ENCODE results near the gene NCAM2.
"Not testable (repeated sequence)": the region's sequence is repeated elsewhere in the genome, so short reads cannot be mapped to it uniquely, and the experiment has no call there.

The NCAM2 gene

DNA sequence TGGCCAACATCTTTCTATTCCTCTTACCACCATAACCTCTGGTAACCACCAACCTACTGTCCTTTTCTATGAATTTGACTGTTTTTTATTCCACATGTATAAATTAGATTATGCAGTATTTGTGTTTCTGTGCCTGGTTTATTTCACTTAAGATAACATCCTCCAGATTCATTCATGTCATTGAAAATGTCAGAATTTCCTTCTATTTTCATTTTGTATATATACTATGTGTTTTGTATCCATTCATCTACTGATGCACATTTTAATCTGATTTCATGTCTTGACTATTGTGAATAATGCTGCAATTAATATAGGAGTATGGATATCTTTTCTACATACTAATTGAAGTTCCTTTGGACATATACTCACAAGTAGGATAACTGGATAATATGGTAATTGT lies 403.2 kb downstream of the NCAM2 start:
- Mint-ChIP-seq H3K36me3 (no peaks in the 10 kb centered on the region), H3K27ac (no peak overlapping the region), H3K4me3 (no peak overlapping the region), H3K4me1 (no peaks in the 10 kb centered on the region), H3K9me3 (peaks cover 21% of the 10 kb centered on the region)
- ATAC-seq (no peak), DNase-seq (ENCODE audit: low spot score in 2 of 2) (no peak)

DNA sequence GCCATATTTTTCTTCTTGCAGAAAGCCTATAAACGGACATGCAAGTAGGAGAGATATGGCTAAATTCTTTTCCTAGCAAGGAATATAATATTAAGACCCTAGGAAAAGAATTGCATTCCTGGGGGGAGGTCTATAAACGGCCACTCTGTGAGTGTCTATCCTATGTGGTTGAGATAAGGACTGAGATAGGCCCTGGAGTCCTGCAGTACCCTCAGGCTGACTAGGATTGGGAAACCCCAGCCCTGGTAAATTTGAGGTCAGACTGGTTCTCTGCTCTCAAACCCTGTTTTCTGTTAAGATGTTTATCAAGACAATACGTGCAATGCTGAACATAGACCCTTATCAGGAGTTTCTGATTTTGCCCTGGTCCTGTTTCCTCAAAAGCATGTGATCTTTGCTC lies 404.0 kb downstream of the NCAM2 start:
- H3K4me1 Mint-ChIP-seq; ATAC-seq; H3K27ac Mint-ChIP-seq; DNase-seq (ENCODE audit: low spot score in 2 of 2); H3K4me3 Mint-ChIP-seq; H3K36me3 Mint-ChIP-seq: not testable (repeated sequence)
- H3K9me3 Mint-ChIP-seq, result peaks cover 24% of the 10 kb centered on the region

DNA sequence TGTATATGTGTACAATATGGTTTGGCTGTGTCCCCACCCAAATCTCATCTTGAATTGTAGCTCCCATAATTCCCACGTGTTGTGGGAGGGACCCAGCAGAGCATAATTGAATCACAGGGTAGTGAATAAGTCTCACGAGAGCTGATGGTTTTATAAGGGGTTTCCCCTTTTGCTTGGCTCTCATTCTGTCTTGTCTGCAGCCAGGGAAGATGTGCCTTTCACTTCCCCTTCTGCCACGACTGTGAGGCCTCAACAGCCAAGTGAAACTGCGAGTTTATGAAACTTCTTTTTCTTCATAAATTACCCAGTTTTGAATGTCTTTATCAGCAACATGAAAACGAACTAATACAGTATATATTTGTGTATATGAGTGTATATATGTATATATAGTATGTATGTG lies 406.1 kb downstream of the NCAM2 start:
- not testable (repeated sequence) for H3K36me3 Mint-ChIP-seq; H3K4me3 Mint-ChIP-seq; ATAC-seq; DNase-seq (ENCODE audit: low spot score in 2 of 2); H3K27ac Mint-ChIP-seq; H3K4me1 Mint-ChIP-seq
- peaks cover 20% of the 10 kb centered on the region for H3K9me3 Mint-ChIP-seq

DNA sequence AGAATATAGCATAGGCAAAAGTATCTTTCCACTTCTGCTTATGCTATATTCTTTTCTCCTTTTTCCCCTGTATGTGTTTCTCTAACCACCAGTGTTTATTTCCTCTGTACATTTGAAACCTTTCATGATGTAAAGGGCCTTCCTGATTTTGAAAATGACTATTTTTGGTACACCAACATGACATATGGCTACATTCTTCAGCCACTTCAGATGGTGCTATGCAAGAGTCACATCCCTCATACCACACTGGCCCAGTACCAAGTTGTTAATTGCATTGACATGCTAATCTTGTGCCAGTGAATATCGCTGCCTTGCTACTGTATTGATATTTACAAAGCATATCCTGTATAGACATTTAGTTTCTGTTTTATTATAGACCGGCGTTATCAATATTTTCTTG lies 408.7 kb downstream of the NCAM2 start:
- DNase-seq (ENCODE audit: low spot score in 2 of 2), result no peak
- Mint-ChIP-seq H3K27ac (no peak overlapping the region), H3K4me1 (no peaks in the 10 kb centered on the region), H3K9me3 (peaks cover 18% of the 10 kb centered on the region), H3K4me3 (no peak overlapping the region), H3K36me3 (no peaks in the 10 kb centered on the region)
- no peak for ATAC-seq

- DNase-seq (ENCODE audit: low spot score in 2 of 2) (no peak), ATAC-seq (no peak)
- H3K4me3 Mint-ChIP-seq, result no peak overlapping the region
- peaks cover 9% of the 10 kb centered on the region for H3K9me3 Mint-ChIP-seq
- H3K4me1 Mint-ChIP-seq, result no peaks in the 10 kb centered on the region
- H3K36me3 Mint-ChIP-seq, result no peaks in the 10 kb centered on the region
- H3K27ac Mint-ChIP-seq, result no peak overlapping the region
Observed at GRCh38 chr21:21412096-21412495, 413.9 kb downstream of the NCAM2 start.

DNA sequence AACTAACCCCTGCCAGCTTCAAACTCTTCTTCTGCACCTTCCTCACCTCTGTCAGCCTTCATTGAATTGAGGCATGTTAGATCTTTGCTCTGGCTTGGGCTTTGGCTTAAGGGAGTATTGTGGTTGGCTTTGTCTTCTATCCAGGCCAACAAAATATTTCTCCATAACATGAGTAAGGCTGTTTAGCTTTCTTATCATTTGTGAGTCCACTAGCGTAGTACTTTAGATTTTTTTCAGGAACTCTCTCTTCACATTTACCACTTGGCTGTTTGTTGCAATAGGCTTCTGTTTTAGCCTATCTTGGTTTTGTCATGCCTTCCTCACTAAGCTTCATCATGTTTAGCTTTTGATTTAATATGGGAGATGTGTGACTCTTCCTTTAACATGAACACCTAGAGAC lies 417.5 kb downstream of the NCAM2 start:
- Mint-ChIP-seq H3K36me3 (no peaks in the 10 kb centered on the region), H3K4me3 (no peak overlapping the region), H3K9me3 (peaks cover 14% of the 10 kb centered on the region), H3K27ac (no peak overlapping the region), H3K4me1 (no peaks in the 10 kb centered on the region)
- ATAC-seq (no peak), DNase-seq (ENCODE audit: low spot score in 2 of 2) (no peak)

DNA sequence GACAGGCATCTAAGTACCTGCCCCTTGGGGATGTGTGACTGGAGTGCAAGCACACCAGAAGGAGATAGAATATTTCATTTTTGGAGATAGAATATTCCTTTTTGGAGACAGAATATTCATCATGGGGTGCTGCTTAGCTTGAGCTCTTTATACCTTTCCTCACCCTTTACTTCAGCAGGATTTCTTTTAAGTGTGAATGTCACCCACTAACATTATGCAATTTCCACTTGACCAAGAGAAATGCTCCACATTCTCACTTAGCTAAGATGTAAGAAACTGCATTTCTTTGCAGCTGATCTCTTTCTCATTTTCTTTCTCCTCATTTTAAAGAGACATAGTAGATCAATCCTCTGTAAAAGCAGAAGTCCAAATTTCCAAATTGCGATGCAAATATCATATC lies 436.7 kb downstream of the NCAM2 start:
- Mint-ChIP-seq H3K4me3 (no peak overlapping the region), H3K9me3 (peaks cover 6% of the 10 kb centered on the region), H3K27ac (no peak overlapping the region), H3K4me1 (no peaks in the 10 kb centered on the region), H3K36me3 (no peaks in the 10 kb centered on the region)
- ATAC-seq (no peak), DNase-seq (ENCODE audit: low spot score in 2 of 2) (no peak)

GRCh38 chr21:21436012-21436534 lies 437.9 kb downstream of the NCAM2 start:
- DNase-seq (ENCODE audit: low spot score in 2 of 2), result no peak
- Mint-ChIP-seq H3K4me3 (no peak overlapping the region), H3K9me3 (peaks cover 6% of the 10 kb centered on the region), H3K27ac (no peak overlapping the region), H3K36me3 (no peaks in the 10 kb centered on the region), H3K4me1 (no peaks in the 10 kb centered on the region)
- no peak for ATAC-seq

DNA sequence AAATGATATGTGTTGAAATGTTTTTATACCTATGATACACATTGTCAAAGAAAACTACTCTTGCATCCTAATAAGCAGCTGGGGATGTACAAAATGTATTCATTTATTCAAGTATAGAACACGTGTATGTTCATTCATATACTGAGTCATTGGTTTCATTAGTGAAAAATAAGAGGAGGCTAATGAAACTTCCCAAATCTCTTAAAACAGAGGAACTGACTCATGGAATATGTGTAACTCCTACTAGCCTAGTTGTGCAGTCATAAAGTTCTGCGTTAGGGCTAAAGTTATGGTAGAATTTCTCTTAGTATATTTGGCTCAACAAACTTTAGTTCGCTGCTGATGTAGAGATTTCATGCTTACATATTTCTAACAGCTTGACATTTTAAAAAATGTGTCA lies 441.6 kb downstream of the NCAM2 start:
- H3K36me3 Mint-ChIP-seq, result no peaks in the 10 kb centered on the region
- no peaks in the 10 kb centered on the region for H3K4me1 Mint-ChIP-seq
- no peak overlapping the region for H3K27ac Mint-ChIP-seq
- no peak for ATAC-seq
- DNase-seq (ENCODE audit: low spot score in 2 of 2), result no peak
- peaks cover 22% of the 10 kb centered on the region for H3K9me3 Mint-ChIP-seq
- H3K4me3 Mint-ChIP-seq, result no peak overlapping the region

- no peak for ATAC-seq
- no peak for DNase-seq (ENCODE audit: low spot score in 2 of 2)
- no peak overlapping the region for H3K4me3 Mint-ChIP-seq
- H3K9me3 Mint-ChIP-seq, result peaks cover 16% of the 10 kb centered on the region
- no peaks in the 10 kb centered on the region for H3K36me3 Mint-ChIP-seq
- no peaks in the 10 kb centered on the region for H3K4me1 Mint-ChIP-seq
- H3K27ac Mint-ChIP-seq, result no peak overlapping the region
Observed at GRCh38 chr21:21457077-21457476, 458.9 kb downstream of the NCAM2 start.

GRCh38 chr21:21458124-21458631 lies 460.0 kb downstream of the NCAM2 start:
- Mint-ChIP-seq H3K36me3 (no peaks in the 10 kb centered on the region), H3K4me3 (no peak overlapping the region), H3K9me3 (peaks cover 15% of the 10 kb centered on the region), H3K27ac (no peak overlapping the region), H3K4me1 (no peaks in the 10 kb centered on the region)
- ATAC-seq (no peak), DNase-seq (ENCODE audit: low spot score in 2 of 2) (no peak)

GRCh38 chr21:21460979-21461378 lies 462.8 kb downstream of the NCAM2 start:
- Mint-ChIP-seq H3K4me3 (no peak overlapping the region), H3K36me3 (no peaks in the 10 kb centered on the region)

GRCh38 chr21:21463456-21463855 lies 465.2 kb downstream of the NCAM2 start:
- ATAC-seq (no peak), DNase-seq (ENCODE audit: low spot score in 2 of 2) (no peak)
- Mint-ChIP-seq H3K4me3 (no peak overlapping the region), H3K36me3 (no peaks in the 10 kb centered on the region), H3K4me1 (no peaks in the 10 kb centered on the region), H3K27ac (no peak overlapping the region), H3K9me3 (peaks cover 13% of the 10 kb centered on the region)

More at GRCh38 chr21:21460979-21461378, 462.8 kb downstream of the NCAM2 start:
- DNase-seq (ENCODE audit: low spot score in 2 of 2) (no peak), ATAC-seq (no peak)
- Mint-ChIP-seq H3K9me3 (peaks cover 13% of the 10 kb centered on the region), H3K4me1 (no peaks in the 10 kb centered on the region), H3K27ac (no peak overlapping the region)

DNA sequence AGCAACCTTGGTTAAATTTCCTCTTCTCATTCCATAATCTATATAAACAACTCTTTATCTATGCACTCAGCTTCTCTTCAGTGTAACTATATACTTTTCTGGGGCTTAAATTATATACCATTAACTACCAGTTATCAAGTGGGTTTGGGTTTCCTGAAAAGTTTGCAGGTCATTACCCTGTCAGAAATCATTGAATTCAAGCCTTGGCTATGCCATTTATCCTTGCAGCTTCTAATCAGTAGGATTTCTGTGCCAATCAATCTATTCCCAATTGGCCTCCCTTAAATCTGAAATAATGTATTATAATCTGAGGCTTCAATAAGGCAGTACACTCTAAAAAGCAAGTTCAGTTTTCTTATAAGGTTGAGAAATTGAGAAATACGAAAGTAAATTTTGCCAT lies 466.5 kb downstream of the NCAM2 start:
- ATAC-seq, result no peak
- no peak for DNase-seq (ENCODE audit: low spot score in 2 of 2)
- Mint-ChIP-seq H3K9me3 (peaks cover 10% of the 10 kb centered on the region), H3K36me3 (no peaks in the 10 kb centered on the region), H3K4me3 (no peak overlapping the region), H3K27ac (no peak overlapping the region), H3K4me1 (no peaks in the 10 kb centered on the region)

- Mint-ChIP-seq H3K4me1 (no peaks in the 10 kb centered on the region), H3K4me3 (no peak overlapping the region), H3K9me3 (peaks cover 10% of the 10 kb centered on the region)
Observed at GRCh38 chr21:21466752-21467151, 468.5 kb downstream of the NCAM2 start.

GRCh38 chr21:21468003-21468402 lies 469.8 kb downstream of the NCAM2 start:
- ATAC-seq (no peak), DNase-seq (ENCODE audit: low spot score in 2 of 2) (no peak)
- H3K27ac Mint-ChIP-seq, result no peak overlapping the region
- no peaks in the 10 kb centered on the region for H3K4me1 Mint-ChIP-seq
- no peaks in the 10 kb centered on the region for H3K36me3 Mint-ChIP-seq
- peaks cover 7% of the 10 kb centered on the region for H3K9me3 Mint-ChIP-seq
- no peak overlapping the region for H3K4me3 Mint-ChIP-seq

More at GRCh38 chr21:21466752-21467151, 468.5 kb downstream of the NCAM2 start:
- DNase-seq (ENCODE audit: low spot score in 2 of 2) (no peak), ATAC-seq (no peak)
- H3K36me3 Mint-ChIP-seq, result no peaks in the 10 kb centered on the region
- H3K27ac Mint-ChIP-seq, result no peak overlapping the region

GRCh38 chr21:21481239-21481638 lies 483.0 kb downstream of the NCAM2 start:
- DNase-seq (ENCODE audit: low spot score in 2 of 2) (no peak), ATAC-seq (no peak)
- Mint-ChIP-seq H3K4me1 (no peaks in the 10 kb centered on the region), H3K9me3 (peaks cover 8% of the 10 kb centered on the region), H3K27ac (no peak overlapping the region), H3K4me3 (no peak overlapping the region), H3K36me3 (no peaks in the 10 kb centered on the region)

All from stimulated activated effector memory CD8-positive, alpha-beta T cell treated with anti-CD3 and anti-CD28 coated beads, Interleukin-12 subunit alpha, Interleukin-12 subunit beta, amount 100 ng/mL, for 72 hours (primary cell).